Measurements from ENCODE around the gene PCGF3.

DNA sequence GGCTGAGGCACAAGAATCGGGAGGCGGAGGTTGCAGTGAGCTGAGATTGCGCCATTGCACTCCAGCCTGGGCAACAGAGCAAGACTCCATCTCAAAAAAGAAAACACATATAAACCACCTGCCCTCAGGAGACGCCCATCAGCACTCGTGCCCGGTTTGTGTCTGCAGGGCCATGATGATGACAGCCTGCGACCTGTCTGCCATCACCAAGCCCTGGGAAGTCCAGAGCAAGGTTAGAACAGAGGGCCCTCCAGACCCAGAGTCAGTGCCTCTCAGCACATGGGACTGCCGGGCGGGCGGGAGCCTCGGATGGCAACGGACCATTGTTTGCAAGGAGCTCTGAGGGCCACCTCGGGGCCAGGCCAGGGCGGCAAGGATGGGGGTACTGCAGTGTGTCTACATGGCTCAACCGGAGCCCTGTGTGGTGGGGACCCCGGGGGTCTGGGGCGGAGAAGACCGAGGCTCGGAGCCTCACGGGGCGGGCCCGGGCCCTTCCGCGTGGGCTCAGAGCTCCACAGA lies 40.9 kb upstream of the PCGF3 start:
- TF ChIP-seq TAF1 (IDR thresholded peaks at IDR 0.05; ENCODE audit: borderline replicate concordance, insufficient read depth, low read length) = no peak
- no peak for TF ChIP-seq REST (IDR thresholded peaks at IDR 0.05; ENCODE audit: insufficient read depth in 1 of 2, low read depth in 2 of 2, low read length in 2 of 2)
- no peak for TF ChIP-seq SIN3A (IDR thresholded peaks at IDR 0.05; ENCODE audit: borderline replicate concordance, insufficient read depth, low read length)
- no peak for TF ChIP-seq POLR2AphosphoS5 (IDR thresholded peaks at IDR 0.05; ENCODE audit: low read depth, low read length)
